K562 (cell line): ENCODE results near the gene CFAP69. TPM values are rescaled to one million over a fixed set of nuclear protein-coding genes. Genes with fewer than 3 reads are reported as not detected.

Source experiments
- ATF3 ChIP-seq, 2 experiments: fragments of 450-650 bp in 1 of 2; sonication (generic) in 1 of 2; formaldehyde crosslinking in 1 of 2; IDR thresholded peaks in 1 of 2; conservative IDR thresholded peaks in 1 of 2; 2 replicates each; pipeline versions ENCODE4 v1.6.1 to v1.8.1; 2016 to 2023; ENCODE audit warnings: mild to moderate bottlenecking in 2 of 2, moderate library complexity in 2 of 2, inconsistent platforms in 1 of 2, missing genetic modification reagents in 1 of 2
- CBFB ChIP-seq: sonication (generic); formaldehyde crosslinking; IDR thresholded peaks from 2 replicates; pipeline ENCODE4 v1.4.0; 2020; ENCODE audit warnings: mild to moderate bottlenecking, missing genetic modification reagents
- CREB1 ChIP-seq, 2 experiments: sonication (generic) in 1 of 2; formaldehyde crosslinking in 1 of 2; IDR thresholded peaks; 2 replicates each; pipeline versions ENCODE4 v1.6.1 to v1.8.0; 2012 to 2022; ENCODE audit warnings: inconsistent platforms in 1 of 2, mild to moderate bottlenecking in 1 of 2, missing genetic modification reagents in 1 of 2, moderate library complexity in 1 of 2
- E2F6 ChIP-seq, 2 experiments: IDR thresholded peaks; 2 replicates each; pipeline ENCODE4 v1.6.1; 2011; ENCODE audit warnings: borderline replicate concordance in 1 of 2, control low read depth in 1 of 2, low read depth in 1 of 2, low read length in 1 of 2, mild to moderate bottlenecking in 1 of 2, mixed read lengths in 1 of 2, moderate library complexity in 1 of 2; ENCODE audit not compliant: insufficient read depth in 1 of 2, insufficient read length in 1 of 2, poor library complexity in 1 of 2, severe bottlenecking in 1 of 2; ENCODE audit errors: extremely low read depth in 1 of 2
- EWSR1 ChIP-seq: fragments of 450-650 bp; IDR thresholded peaks from 2 replicates; pipeline ENCODE4 v1.6.1; 2018; ENCODE audit warnings: borderline replicate concordance, mild to moderate bottlenecking, low read depth, moderate library complexity; ENCODE audit not compliant: partially characterized antibody
- EZH2 ChIP-seq: IDR thresholded peaks from 2 replicates; pipeline ENCODE4 v1.6.1; 2012; ENCODE audit warnings: low read depth, mild to moderate bottlenecking, inconsistent platforms, low read length, borderline replicate concordance
- FOXJ2 ChIP-seq: fragments of 200-800 bp; sonication (Bioruptor generic); IDR thresholded peaks from 2 replicates; pipeline ENCODE4 v1.6.1; 2016; ENCODE audit warnings: missing genetic modification characterization, missing compliant biosample characterization
- HDAC1 ChIP-seq, 2 experiments: fragments of 450-650 bp; IDR thresholded peaks; 2 replicates each; pipeline ENCODE4 v1.6.1; 2016 to 2017; ENCODE audit warnings: inconsistent platforms in 1 of 2, mild to moderate bottlenecking in 1 of 2, moderate library complexity in 1 of 2
- MAFK ChIP-seq: IDR thresholded peaks from 2 replicates; pipeline ENCODE4 v1.6.1; 2011; ENCODE audit warnings: low read length, improper control_type of control experiment
- NBN ChIP-seq: fragments of 450-650 bp; IDR thresholded peaks from 2 replicates; pipeline ENCODE4 v1.6.1; 2016; ENCODE audit warnings: low read depth, mild to moderate bottlenecking
- NFIX ChIP-seq: fragments of 250-450 bp; sonication (Bioruptor Pico); IDR thresholded peaks from 2 replicates; pipeline ENCODE4 v1.4.0; 2020; ENCODE audit warnings: low read depth, mild to moderate bottlenecking, moderate library complexity
- RAD51 ChIP-seq: fragments of 450-650 bp; IDR thresholded peaks from 2 replicates; pipeline ENCODE4 v1.7.1; 2016; ENCODE audit warnings: low read depth, mild to moderate bottlenecking, borderline replicate concordance
- SMAD1 ChIP-seq: fragments of 150-350 bp; IDR thresholded peaks from 2 replicates; pipeline ENCODE4 v1.6.1; 2014; ENCODE audit warnings: low read length, low read depth; ENCODE audit not compliant: partially characterized antibody
- SMAD3 ChIP-seq: fragments of 450-650 bp; formaldehyde crosslinking; conservative IDR thresholded peaks from 2 replicates; pipeline ENCODE4 v1.4.0; 2020; ENCODE audit warnings: mild to moderate bottlenecking
- SMARCE1 ChIP-seq: fragments of 450-650 bp; IDR thresholded peaks from 2 replicates; pipeline ENCODE4 v1.7.1; 2016; ENCODE audit warnings: mild to moderate bottlenecking
- TAF9B ChIP-seq: fragments of 450-650 bp; IDR thresholded peaks from 2 replicates; pipeline ENCODE4 v1.6.1; 2018; ENCODE audit warnings: mild to moderate bottlenecking; ENCODE audit not compliant: partially characterized antibody
- ZC3H4 ChIP-seq: sonication (generic); formaldehyde crosslinking; IDR thresholded peaks from 2 replicates; pipeline ENCODE4 v1.9.0; 2021; ENCODE audit warnings: missing genetic modification reagents, borderline replicate concordance
- ZKSCAN3 ChIP-seq: fragments of 250-450 bp; sonication (Bioruptor Pico); IDR thresholded peaks from 2 replicates; pipeline ENCODE4 v1.4.0; 2020
- ZNF133 ChIP-seq: fragments of 250-450 bp; sonication (Bioruptor Pico); IDR thresholded peaks from 2 replicates; pipeline ENCODE4 v1.4.0; 2020; ENCODE audit warnings: mild to moderate bottlenecking
- ZNF212 ChIP-seq: fragments of 450-650 bp; formaldehyde crosslinking; IDR thresholded peaks from 2 replicates; pipeline ENCODE4 v1.4.0; 2020; ENCODE audit warnings: mild to moderate bottlenecking
- ZNF408 ChIP-seq: fragments of 250-450 bp; sonication (Bioruptor Pico); IDR thresholded peaks from 2 replicates; pipeline ENCODE4 v1.4.0; 2020; ENCODE audit warnings: low read depth, mild to moderate bottlenecking, moderate library complexity
- polyA plus RNA-seq, 8 experiments: library from polyadenylated mRNA; depleted of rRNA in 4 of 8; stranded (reverse) in 5 of 8; unstranded in 3 of 8; fragments of >200 nt; fragmentation: Nextera tagmentation in 2 of 8; fragmentation: Illumina TruSeq in 1 of 8; extraction: Ambion mirVana in 2 of 8; extraction: Trizol in 1 of 8; gene quantifications; 2 replicates each; pipeline versions ENCODE4 v1.2.1 to v1.2.3, GENCODE V29; 2011 to 2014; ENCODE audit warnings: inconsistent platforms in 1 of 8, missing spikeins in 1 of 8
- total RNA-seq, 7 experiments: library from RNA; depleted of rRNA in 6 of 7; stranded (reverse); fragments of >200 nt in 6 of 7; fragmentation: Illumina TruSeq in 2 of 7; extraction: Trizol in 2 of 7; gene quantifications; 2 replicates each; pipeline versions ENCODE4 v1.2.1 to v1.2.3, GENCODE V29; 2011 to 2021; ENCODE audit warnings: low replicate concordance in 1 of 7

CFAP69 gene
- total and polyA plus RNA-seq, 9 of the 15 experiments (the other 6 are each of a cell fraction or from before 2014, with no cell fraction given), result 0.24 to 5.1 (median 1.7) TPM

- peak; percentile 54; the same call in 1 of the 2 replicates for TF ChIP-seq ATF3 (IDR thresholded peaks at IDR 0.05)
- TF ChIP-seq ATF3 (CRISPR knock-in tag; conservative IDR thresholded peaks at IDR 0.05), result 0 out of 2 replicates have a peak, but pooled peaks have one; percentile 43
- TF ChIP-seq NBN, result peak; percentile 98
- TF ChIP-seq ZKSCAN3 (CRISPR knock-in tag), result no peak
- peak; percentile 44; the same call in 1 of the 2 replicates for TF ChIP-seq SMARCE1
- TF ChIP-seq CREB1 (IDR thresholded peaks at IDR 0.05), result peak; percentile 99
- TF ChIP-seq CREB1 (CRISPR knock-in tag; IDR thresholded peaks at IDR 0.05), result peak; percentile 99
- TF ChIP-seq ZNF408, result no peak
- TF ChIP-seq TAF9B, result peak; percentile 88
- peak; percentile 45 to 99; a peak in 2 of 4 replicates for TF ChIP-seq HDAC1 (IDR thresholded peaks at IDR 0.05)
- TF ChIP-seq CBFB (CRISPR knock-in tag), result peak; percentile 87
- no peak for TF ChIP-seq FOXJ2 (tag)
- TF ChIP-seq E2F6 (IDR thresholded peaks at IDR 0.05; ENCODE audit: borderline replicate concordance in 1 of 2, extremely low read depth in 1 of 2, insufficient read depth in 1 of 2, insufficient read length in 1 of 2, low read depth in 1 of 2, low read length in 1 of 2, poor library complexity in 1 of 2, severe bottlenecking in 1 of 2), result peak; percentile 50 to 72
- no peak for TF ChIP-seq NFIX (CRISPR knock-in tag)
- TF ChIP-seq EWSR1, result no peak
- no peak for TF ChIP-seq ZNF212
- TF ChIP-seq ZC3H4 (CRISPR knock-in tag), result no peak
- TF ChIP-seq MAFK, result no peak
- no peak for TF ChIP-seq EZH2
- TF ChIP-seq RAD51, result no peak
- 0 out of 2 replicates have a peak, but pooled peaks have one; percentile 56 for TF ChIP-seq SMAD3 (CRISPR knock-in tag)
- TF ChIP-seq ZNF133 (CRISPR knock-in tag), result 0 out of 2 replicates have a peak, but pooled peaks have one; percentile 55
- peak; percentile 28 for TF ChIP-seq SMAD1
Measured at GRCh38 chr7:90346336-90347125, 101.6 kb downstream of the CFAP69 start, which contains the start of gene GTPBP10 (continued).
